Measurements from ENCODE around the gene CITED1. TPM values are rescaled to one million over a fixed set of nuclear protein-coding genes. Genes with fewer than 3 reads are reported as not detected.

Gene CITED1
- polyA plus RNA-seq, 2 donors, result 0.12 to 0.18 TPM

- WGBS, 2 donors, result 31 to 32% methylated on average over 15 of the region's 15 CpGs
- H3K27ac ChIP-seq (ENCODE audit: low read depth in 2 of 2, low read length in 1 of 2), result no peak overlapping the region
- H3K4me1 ChIP-seq (ENCODE audit: control insufficient read depth in 2 of 2, insufficient read depth in 2 of 2, low read length in 1 of 2), result peaks cover 1 to 10% of the 10 kb centered on the region in 2 donors
- H3K9me3 ChIP-seq (ENCODE audit: control insufficient read depth in 2 of 2, insufficient read depth in 1 of 2, low read depth in 1 of 2, low read length in 1 of 2), result no peaks in the 10 kb centered on the region
- H3K36me3 ChIP-seq (ENCODE audit: control insufficient read depth in 2 of 2, insufficient read depth in 2 of 2, low read length in 1 of 2), result no peaks in the 10 kb centered on the region
- peak overlapping the region in 1 of 2 donors; percentile 28 for H3K4me3 ChIP-seq (ENCODE audit: low read depth in 1 of 2, low read length in 2 of 2)
- no peaks in the 10 kb centered on the region for H3K27me3 ChIP-seq (ENCODE audit: control insufficient read depth in 1 of 2, insufficient read depth in 2 of 2, low read length in 2 of 2)
Observed at GRCh38 chrX:72309297-72310071, 3.8 kb upstream of the CITED1 start.

GRCh38 chrX:72308566-72309296 lies 3.0 kb upstream of the CITED1 start:
- WGBS, 2 donors, result 2 to 10% methylated on average over 24 of the region's 24 CpGs
- no peaks in the 10 kb centered on the region for H3K9me3 ChIP-seq (ENCODE audit: control insufficient read depth in 2 of 2, insufficient read depth in 1 of 2, low read depth in 1 of 2, low read length in 1 of 2)
- H3K27me3 ChIP-seq (ENCODE audit: control insufficient read depth in 1 of 2, insufficient read depth in 2 of 2, low read length in 2 of 2), result no peaks in the 10 kb centered on the region
- no peaks in the 10 kb centered on the region for H3K36me3 ChIP-seq (ENCODE audit: control insufficient read depth in 2 of 2, insufficient read depth in 2 of 2, low read length in 1 of 2)
- peak overlapping the region in 1 of 2 donors; percentile 28 for H3K4me3 ChIP-seq (ENCODE audit: low read depth in 1 of 2, low read length in 2 of 2)
- no peak overlapping the region for H3K27ac ChIP-seq (ENCODE audit: low read depth in 2 of 2, low read length in 1 of 2)
- H3K4me1 ChIP-seq (ENCODE audit: control insufficient read depth in 2 of 2, insufficient read depth in 2 of 2, low read length in 1 of 2), result peaks cover 0 to 10% of the 10 kb centered on the region in 2 donors

DNA sequence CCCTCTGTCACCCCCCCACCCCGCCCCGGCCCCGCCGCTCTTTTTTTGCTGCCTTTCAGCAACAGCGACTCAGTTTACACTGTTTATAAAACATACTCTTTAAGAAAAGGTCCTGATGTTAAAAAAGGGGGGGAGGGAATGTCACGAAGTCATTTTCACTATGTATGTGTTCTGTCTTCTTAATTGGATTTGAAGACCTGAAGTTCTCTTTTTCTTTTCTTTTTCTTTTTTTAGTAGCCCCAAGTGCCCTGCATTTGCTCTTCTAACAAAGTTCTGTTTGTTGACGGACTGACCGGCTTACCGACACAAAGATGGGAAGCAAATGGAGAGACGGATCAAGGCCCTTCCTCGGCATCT lies 2.5 kb upstream of the CITED1 start:
- Histone ChIP-seq H3K36me3 (ENCODE audit: control insufficient read depth in 2 of 2, insufficient read depth in 2 of 2, low read length in 1 of 2) (no peaks in the 10 kb centered on the region), H3K9me3 (ENCODE audit: control insufficient read depth in 2 of 2, insufficient read depth in 1 of 2, low read depth in 1 of 2, low read length in 1 of 2) (no peaks in the 10 kb centered on the region), H3K4me1 (ENCODE audit: control insufficient read depth in 2 of 2, insufficient read depth in 2 of 2, low read length in 1 of 2) (peaks cover 0 to 10% of the 10 kb centered on the region in 2 donors), H3K27ac (ENCODE audit: low read depth in 2 of 2, low read length in 1 of 2) (no peak overlapping the region), H3K4me3 (ENCODE audit: low read depth in 1 of 2, low read length in 2 of 2) (peak overlapping the region in 1 of 2 donors; percentile 28), H3K27me3 (ENCODE audit: control insufficient read depth in 1 of 2, insufficient read depth in 2 of 2, low read length in 2 of 2) (no peaks in the 10 kb centered on the region)
- 6 to 19% methylated on average over 11 of the region's 11 CpGs for WGBS, 2 donors

DNA sequence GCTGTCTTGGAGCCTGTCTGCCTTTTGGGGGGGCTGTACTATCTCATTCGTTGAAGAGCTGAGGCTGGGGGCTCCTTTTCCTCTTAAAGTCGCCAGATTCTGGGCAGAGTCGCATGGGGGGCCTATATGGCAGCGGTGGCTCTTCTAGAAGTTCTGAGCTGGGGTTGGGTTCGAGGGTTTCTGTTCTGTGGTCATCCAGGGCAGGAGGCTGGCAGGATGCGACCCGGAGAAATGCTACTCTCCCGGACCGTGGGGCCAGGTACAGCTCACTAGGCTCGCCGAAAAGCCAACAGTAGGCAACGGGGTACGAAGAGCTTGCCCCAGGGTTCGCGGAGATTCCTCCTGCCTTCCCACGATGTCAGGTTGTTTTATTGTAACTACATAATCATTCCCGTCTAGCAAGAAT lies 1.9 kb upstream of the CITED1 start:
- no peaks in the 10 kb centered on the region for H3K9me3 ChIP-seq (ENCODE audit: control insufficient read depth in 2 of 2, insufficient read depth in 1 of 2, low read depth in 1 of 2, low read length in 1 of 2)
- H3K27ac ChIP-seq (ENCODE audit: low read depth in 2 of 2, low read length in 1 of 2), result no peak overlapping the region
- H3K27me3 ChIP-seq (ENCODE audit: control insufficient read depth in 1 of 2, insufficient read depth in 2 of 2, low read length in 2 of 2), result peaks cover 0 to 3% of the 10 kb centered on the region in 2 donors
- H3K4me3 ChIP-seq (ENCODE audit: low read depth in 1 of 2, low read length in 2 of 2), result peak overlapping the region; percentile 22 to 49
- WGBS, 2 donors, result 8 to 19% methylated on average over 17 of the region's 17 CpGs
- peaks cover 0 to 10% of the 10 kb centered on the region in 2 donors for H3K4me1 ChIP-seq (ENCODE audit: control insufficient read depth in 2 of 2, insufficient read depth in 2 of 2, low read length in 1 of 2)
- H3K36me3 ChIP-seq (ENCODE audit: control insufficient read depth in 2 of 2, insufficient read depth in 2 of 2, low read length in 1 of 2), result no peaks in the 10 kb centered on the region

DNA sequence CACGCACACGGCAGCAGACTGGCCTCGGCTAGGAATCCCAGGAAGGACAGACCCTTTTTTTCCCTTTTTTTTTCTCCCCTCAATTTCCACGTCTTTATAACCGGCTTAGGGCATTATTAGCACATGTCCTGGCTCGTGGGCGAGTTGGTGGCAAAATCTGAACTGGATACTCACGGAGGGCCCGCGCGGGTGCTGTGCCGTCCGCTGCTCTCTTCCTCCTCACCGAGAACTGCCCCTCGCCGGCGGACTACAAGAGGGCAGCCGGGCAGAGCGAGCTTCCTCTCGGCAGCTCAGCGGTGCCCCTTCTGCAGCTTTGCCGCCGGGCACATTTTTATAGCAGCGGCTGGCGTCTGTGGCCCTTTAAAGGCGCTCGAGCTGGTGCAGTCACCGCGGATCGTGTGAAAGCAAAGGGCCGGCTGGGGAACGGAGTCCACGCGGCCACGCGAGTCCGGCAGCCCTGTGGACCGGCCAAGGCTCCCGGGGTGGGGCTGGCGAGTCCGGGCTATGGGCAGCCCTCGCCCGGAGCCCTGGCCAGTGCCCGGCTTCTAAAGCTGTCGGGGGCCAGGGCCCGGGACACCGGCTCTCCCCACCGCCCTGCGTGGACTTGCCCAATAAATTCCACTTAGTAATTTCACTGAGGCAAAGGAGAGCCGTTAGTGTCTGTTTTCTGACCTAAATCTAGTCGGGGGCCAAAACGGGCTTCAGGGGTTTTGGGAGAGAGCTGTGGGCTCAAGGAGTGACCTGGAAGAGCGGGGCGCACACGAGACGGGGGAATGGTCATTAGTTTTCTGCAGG lies 1.3 kb upstream of the CITED1 start:
- Histone ChIP-seq H3K9me3 (ENCODE audit: control insufficient read depth in 2 of 2, insufficient read depth in 1 of 2, low read depth in 1 of 2, low read length in 1 of 2) (no peaks in the 10 kb centered on the region), H3K27me3 (ENCODE audit: control insufficient read depth in 1 of 2, insufficient read depth in 2 of 2, low read length in 2 of 2) (peaks cover 0 to 4% of the 10 kb centered on the region in 2 donors), H3K27ac (ENCODE audit: low read depth in 2 of 2, low read length in 1 of 2) (no peak overlapping the region), H3K36me3 (ENCODE audit: control insufficient read depth in 2 of 2, insufficient read depth in 2 of 2, low read length in 1 of 2) (no peaks in the 10 kb centered on the region), H3K4me3 (ENCODE audit: low read depth in 1 of 2, low read length in 2 of 2) (peak overlapping the region; percentile 42 to 49), H3K4me1 (ENCODE audit: control insufficient read depth in 2 of 2, insufficient read depth in 2 of 2, low read length in 1 of 2) (peaks cover 0 to 10% of the 10 kb centered on the region in 2 donors)
- WGBS, 2 donors, result 1 to 15% methylated on average over 48 to 56 of the region's 56 CpGs

- Histone ChIP-seq H3K36me3 (ENCODE audit: control insufficient read depth in 2 of 2, insufficient read depth in 2 of 2, low read length in 1 of 2) (no peaks in the 10 kb centered on the region), H3K9me3 (ENCODE audit: control insufficient read depth in 2 of 2, insufficient read depth in 1 of 2, low read depth in 1 of 2, low read length in 1 of 2) (no peaks in the 10 kb centered on the region), H3K27ac (ENCODE audit: low read depth in 2 of 2, low read length in 1 of 2) (no peak overlapping the region), H3K4me1 (ENCODE audit: control insufficient read depth in 2 of 2, insufficient read depth in 2 of 2, low read length in 1 of 2) (peaks cover 0 to 10% of the 10 kb centered on the region in 2 donors), H3K27me3 (ENCODE audit: control insufficient read depth in 1 of 2, insufficient read depth in 2 of 2, low read length in 2 of 2) (peaks cover 0 to 6% of the 10 kb centered on the region in 2 donors), H3K4me3 (ENCODE audit: low read depth in 1 of 2, low read length in 2 of 2) (peak overlapping the region; percentile 42 to 49)
- 1 to 10% methylated on average over 18 to 91 of the region's 92 CpGs for WGBS, 2 donors
Observed at GRCh38 chrX:72306085-72306801, 529 bp upstream of the CITED1 start.

DNA sequence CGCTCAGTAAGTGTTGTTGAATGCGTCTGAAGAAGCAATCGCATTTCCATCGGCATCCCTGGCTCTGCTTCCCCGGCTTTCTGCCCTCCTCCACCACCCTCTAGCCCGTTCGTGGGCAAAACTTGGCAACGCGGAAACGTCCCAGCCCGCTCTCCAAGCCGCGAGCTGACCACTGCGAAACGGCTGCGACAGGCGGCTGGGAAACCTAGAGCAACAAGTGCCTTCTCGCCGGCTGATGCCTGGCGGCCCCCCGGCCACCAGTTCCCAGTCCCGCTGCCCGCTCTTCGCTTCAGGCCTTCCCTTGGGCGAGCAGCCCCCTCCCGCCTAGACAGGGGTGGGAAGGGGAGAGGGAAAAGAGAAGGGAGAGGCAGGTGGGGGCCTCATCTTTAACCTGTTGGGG lies 837 bp downstream of the CITED1 start:
- Histone ChIP-seq H3K4me3 (ENCODE audit: low read depth in 1 of 2, low read length in 2 of 2) (peak overlapping the region in 1 of 2 donors; percentile 49), H3K4me1 (ENCODE audit: control insufficient read depth in 2 of 2, insufficient read depth in 2 of 2, low read length in 1 of 2) (peaks cover 0 to 10% of the 10 kb centered on the region in 2 donors), H3K27me3 (ENCODE audit: control insufficient read depth in 1 of 2, insufficient read depth in 2 of 2, low read length in 2 of 2) (peaks cover 0 to 7% of the 10 kb centered on the region in 2 donors), H3K27ac (ENCODE audit: low read depth in 2 of 2, low read length in 1 of 2) (no peak overlapping the region), H3K9me3 (ENCODE audit: control insufficient read depth in 2 of 2, insufficient read depth in 1 of 2, low read depth in 1 of 2, low read length in 1 of 2) (no peaks in the 10 kb centered on the region), H3K36me3 (ENCODE audit: control insufficient read depth in 2 of 2, insufficient read depth in 2 of 2, low read length in 1 of 2) (no peaks in the 10 kb centered on the region)
- WGBS, 2 donors, result 2 to 14% methylated on average over 24 to 26 of the region's 26 CpGs

- H3K27me3 ChIP-seq (ENCODE audit: control insufficient read depth in 1 of 2, insufficient read depth in 2 of 2, low read length in 2 of 2), result peaks cover 0 to 7% of the 10 kb centered on the region in 2 donors
- no peaks in the 10 kb centered on the region for H3K36me3 ChIP-seq (ENCODE audit: control insufficient read depth in 2 of 2, insufficient read depth in 2 of 2, low read length in 1 of 2)
- H3K4me3 ChIP-seq (ENCODE audit: low read depth in 1 of 2, low read length in 2 of 2), result no peak overlapping the region
- 78 to 92% methylated on average over 9 of the region's 9 CpGs for WGBS, 2 donors
- no peak overlapping the region for H3K27ac ChIP-seq (ENCODE audit: low read depth in 2 of 2, low read length in 1 of 2)
- H3K4me1 ChIP-seq (ENCODE audit: control insufficient read depth in 2 of 2, insufficient read depth in 2 of 2, low read length in 1 of 2), result peaks cover 0 to 5% of the 10 kb centered on the region in 2 donors
- H3K9me3 ChIP-seq (ENCODE audit: control insufficient read depth in 2 of 2, insufficient read depth in 1 of 2, low read depth in 1 of 2, low read length in 1 of 2), result no peaks in the 10 kb centered on the region
Observed at GRCh38 chrX:72301781-72302180, 3.9 kb downstream of the CITED1 start.

Data from esophagus (tissue), 2 donors.